Activated CD8-positive, alpha-beta memory T cell treated with anti-CD3 and anti-CD28 coated beads, Interleukin-2, amount 50 U/mL, for 48 hours (primary cell): ENCODE data around the gene VSTM2B.
"Not testable (repeated sequence)": the region's sequence is repeated elsewhere in the genome, so short reads cannot be mapped to it uniquely, and the experiment has no call there.

Experiments used
- DNase-seq: peaks from one replicate; pipeline ENCODE4 v3.0.0-alpha.2; 2020

VSTM2B gene

GRCh38 chr19:29532956-29533355, 7.2 kb downstream of the VSTM2B start:
- peak; percentile 35 for DNase-seq

- DNase-seq = peak; percentile 34
These were observed 8.1 kb downstream of the VSTM2B start for GRCh38 chr19:29533578-29534544.

- DNase-seq = no peak
These were observed 9.5 kb downstream of the VSTM2B start for GRCh38 chr19:29535214-29535831.

GRCh38 chr19:29535984-29536508, 10.3 kb downstream of the VSTM2B start:
- DNase-seq = peak; percentile 41

GRCh38 chr19:29537181-29537580, 11.4 kb downstream of the VSTM2B start:
- peak; percentile 28 for DNase-seq

- DNase-seq = no peak
These were observed 11.8 kb downstream of the VSTM2B start for GRCh38 chr19:29537601-29538000.

GRCh38 chr19:29538146-29538545, 12.4 kb downstream of the VSTM2B start:
- no peak for DNase-seq

GRCh38 chr19:29538651-29539050, 12.9 kb downstream of the VSTM2B start:
- peak; percentile 17 for DNase-seq

- DNase-seq = no peak
These were observed 13.3 kb downstream of the VSTM2B start for GRCh38 chr19:29539131-29539530.

GRCh38 chr19:29539670-29540069, 13.9 kb downstream of the VSTM2B start:
- peak; percentile 37 for DNase-seq

- DNase-seq = peak; percentile 30
These were observed 14.3 kb downstream of the VSTM2B start for GRCh38 chr19:29540114-29540513.

- no peak for DNase-seq
These were observed 15.9 kb downstream of the VSTM2B start for GRCh38 chr19:29541473-29542253.

- no peak for DNase-seq
These were observed 16.5 kb downstream of the VSTM2B start for GRCh38 chr19:29542327-29542726.

- DNase-seq = no peak
These were observed 17.0 kb downstream of the VSTM2B start for GRCh38 chr19:29542776-29543175.

GRCh38 chr19:29543381-29543780, 17.6 kb downstream of the VSTM2B start:
- DNase-seq = no peak

GRCh38 chr19:29544656-29545360, 19.0 kb downstream of the VSTM2B start:
- peak; percentile 23 for DNase-seq

- DNase-seq = not testable (repeated sequence)
These were observed 19.7 kb downstream of the VSTM2B start for GRCh38 chr19:29545447-29545846.

GRCh38 chr19:29545866-29546582, 20.2 kb downstream of the VSTM2B start:
- DNase-seq = peak; percentile 35

GRCh38 chr19:29546583-29547190, 20.9 kb downstream of the VSTM2B start:
- peak; percentile 26 for DNase-seq

- DNase-seq = peak; percentile 34
These were observed 21.7 kb downstream of the VSTM2B start for GRCh38 chr19:29547361-29547960.

- DNase-seq = peak; percentile 45
These were observed 22.2 kb downstream of the VSTM2B start for GRCh38 chr19:29547981-29548380.
